HG02885 (cell line): Measurements from ENCODE around the gene MTCP1.

ENCODE experiments used
- ATAC-seq: cut with Tn5 transposase; IDR thresholded peaks from one replicate; pipeline ENCODE4 v1.9.1; 2021; ENCODE audit warnings: mild to moderate bottlenecking; ENCODE audit not compliant: unreplicated experiment, poor library complexity

Gene MTCP1

GRCh38 chrX:155070975-155071693 is at the start of gene MTCP1, which contains the start of the genes BRCC3 and CMC4:
TSS of gene MTCP1 (minus strand) at chrX:155071136. CDS start at chrX:155066010, 5,126 bp downstream.
TSS of gene BRCC3 (plus strand) at chrX:155071508. CDS start at chrX:155071528, 20 bp downstream.
TSS of gene CMC4 (minus strand) at chrX:155071136. CDS start at chrX:155064023, 7,113 bp downstream.
- peak; percentile 86 for ATAC-seq

GRCh38 chrX:155115174-155115819 is 44.4 kb upstream of the MTCP1 start:
- ATAC-seq: no peak

- ATAC-seq: no peak
These were observed 42.2 kb upstream of the MTCP1 start for GRCh38 chrX:155113097-155113496.

GRCh38 chrX:155112171-155112570 is 41.2 kb upstream of the MTCP1 start:
- ATAC-seq: no peak

- ATAC-seq: no peak
These were observed 37.5 kb upstream of the MTCP1 start for GRCh38 chrX:155108427-155108826.

GRCh38 chrX:155105919-155106318 is 35.0 kb upstream of the MTCP1 start:
- ATAC-seq: no peak

GRCh38 chrX:155094468-155095061 is 23.6 kb upstream of the MTCP1 start:
- peak; percentile 57 for ATAC-seq

GRCh38 chrX:155086961-155087735 is 16.2 kb upstream of the MTCP1 start:
- no peak for ATAC-seq

- ATAC-seq: no peak
These were observed 15.4 kb upstream of the MTCP1 start for GRCh38 chrX:155086202-155086840.

GRCh38 chrX:155071694-155072280 is 851 bp upstream of the MTCP1 start:
- peak; percentile 10 for ATAC-seq

GRCh38 chrX:155070663-155070974 is 317 bp downstream of the MTCP1 start:
- peak; percentile 20 for ATAC-seq

GRCh38 chrX:155070038-155070437 is 898 bp downstream of the MTCP1 start:
- no peak for ATAC-seq

GRCh38 chrX:155069414-155069813 is 1.5 kb downstream of the MTCP1 start:
- no peak for ATAC-seq

GRCh38 chrX:155068165-155068564 is 2.8 kb downstream of the MTCP1 start:
- no peak for ATAC-seq

- no peak for ATAC-seq
These were observed 5.8 kb downstream of the MTCP1 start for GRCh38 chrX:155065035-155065734.

- no peak for ATAC-seq
These were observed 9.2 kb downstream of the MTCP1 start for GRCh38 chrX:155061760-155062159.

GRCh38 chrX:155056877-155057792 is 13.8 kb downstream of the MTCP1 start:
- peak; percentile 94 for ATAC-seq

- ATAC-seq: no peak
These were observed 14.5 kb downstream of the MTCP1 start for GRCh38 chrX:155056471-155056870.
